Stimulated activated naive CD4-positive, alpha-beta T cell treated with Interleukin-2 at 50 U/mL for 16 hours (primary cell): Measurements from ENCODE around the gene POFUT2.
A peak's percentile ranks its signal among the peaks of the same experiment; 100 is the strongest.

ENCODE experiments used
- DNase-seq: peaks from one replicate; lab custom pipeline; 2025; lab: John Stamatoyannopoulos, UW

POFUT2 gene

GRCh38 chr21:45297869-45298268 is 10.2 kb upstream of the POFUT2 start:
- DNase-seq: no peak

- DNase-seq: no peak
These were observed 9.6 kb upstream of the POFUT2 start for GRCh38 chr21:45297329-45297728.

DNA sequence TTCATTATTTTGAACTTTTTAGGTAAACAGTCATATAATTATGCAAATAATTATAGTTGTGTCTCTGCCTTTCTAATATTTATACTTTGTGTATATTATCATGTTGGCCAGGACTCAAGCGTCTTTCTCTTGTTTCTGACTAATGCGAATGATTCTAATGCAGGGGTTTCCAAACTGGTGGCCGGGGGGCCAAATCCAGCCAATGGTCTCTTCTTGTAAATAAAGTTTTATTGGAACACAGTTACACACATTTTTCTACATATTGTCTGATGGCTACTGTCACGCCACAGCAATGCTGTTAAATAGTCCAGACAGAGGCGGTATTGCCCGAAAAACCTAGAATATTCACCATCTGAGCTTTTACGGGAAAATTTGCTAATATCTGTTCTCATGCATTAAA is 8.9 kb upstream of the POFUT2 start:
- DNase-seq: no peak

- DNase-seq: no peak
These were observed 8.1 kb upstream of the POFUT2 start for GRCh38 chr21:45295576-45296365.

- no peak for DNase-seq
These were observed 7.0 kb upstream of the POFUT2 start for GRCh38 chr21:45294509-45295291.

DNA sequence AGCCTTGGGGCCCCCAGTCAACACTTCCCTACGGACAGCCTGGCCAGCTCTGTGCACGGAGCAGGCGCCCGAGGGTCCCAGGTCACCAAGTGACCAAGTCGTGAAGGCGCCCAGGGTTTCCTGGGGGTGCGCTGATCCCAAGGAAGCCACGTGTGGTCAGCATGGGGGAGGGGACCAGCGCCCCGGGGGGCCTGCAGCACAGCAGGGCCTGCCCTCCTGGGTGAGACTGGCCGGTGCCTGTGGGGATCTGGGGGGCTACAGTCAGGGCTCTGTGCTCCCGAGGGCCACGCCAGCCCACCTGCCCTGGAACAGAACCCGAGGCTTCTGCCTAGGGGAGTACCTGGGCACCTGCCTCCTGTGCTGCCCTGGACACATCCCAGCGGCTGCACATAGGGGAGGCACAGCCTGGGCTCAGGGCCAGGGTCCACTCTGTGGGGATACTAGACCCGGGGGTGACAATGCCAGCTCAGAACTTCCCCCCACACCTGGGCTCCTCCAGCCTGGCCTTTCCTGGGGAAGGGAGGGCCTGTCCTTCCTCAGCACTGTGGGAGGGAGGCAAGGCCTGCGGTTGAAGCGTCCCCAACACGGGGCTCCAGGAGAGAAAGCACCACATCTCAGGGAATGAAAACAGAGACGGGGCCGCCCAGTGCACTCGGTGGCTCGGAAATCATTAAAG is 6.2 kb upstream of the POFUT2 start:
- no peak for DNase-seq

DNA sequence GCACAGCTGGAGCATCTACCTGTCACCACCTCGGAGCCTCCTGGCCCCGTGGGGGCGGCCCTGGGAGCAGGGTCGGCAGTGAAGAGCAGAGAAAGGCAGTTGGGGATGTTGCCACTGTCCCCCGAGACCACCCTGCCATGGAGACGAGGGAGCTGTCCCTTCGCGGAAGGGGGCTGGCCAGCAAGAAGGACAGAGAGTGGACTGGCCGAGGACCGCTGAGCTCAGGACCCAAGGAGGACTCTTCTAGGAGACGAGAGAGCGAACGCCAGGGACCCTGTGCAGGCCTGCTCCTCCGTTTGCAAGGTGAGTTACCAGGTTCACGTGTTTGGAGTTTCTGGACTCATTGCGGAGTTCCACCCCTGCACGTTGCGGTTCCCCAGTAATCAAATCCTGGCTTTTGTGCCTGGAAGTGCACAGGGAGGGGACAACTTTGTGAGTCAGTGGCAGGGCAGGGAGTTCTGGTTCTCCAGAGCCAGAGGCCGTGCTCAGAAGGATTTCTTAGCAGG is 5.6 kb upstream of the POFUT2 start:
- no peak for DNase-seq

- DNase-seq: peak; percentile 71
These were observed 4.9 kb upstream of the POFUT2 start for GRCh38 chr21:45292399-45293219.

DNA sequence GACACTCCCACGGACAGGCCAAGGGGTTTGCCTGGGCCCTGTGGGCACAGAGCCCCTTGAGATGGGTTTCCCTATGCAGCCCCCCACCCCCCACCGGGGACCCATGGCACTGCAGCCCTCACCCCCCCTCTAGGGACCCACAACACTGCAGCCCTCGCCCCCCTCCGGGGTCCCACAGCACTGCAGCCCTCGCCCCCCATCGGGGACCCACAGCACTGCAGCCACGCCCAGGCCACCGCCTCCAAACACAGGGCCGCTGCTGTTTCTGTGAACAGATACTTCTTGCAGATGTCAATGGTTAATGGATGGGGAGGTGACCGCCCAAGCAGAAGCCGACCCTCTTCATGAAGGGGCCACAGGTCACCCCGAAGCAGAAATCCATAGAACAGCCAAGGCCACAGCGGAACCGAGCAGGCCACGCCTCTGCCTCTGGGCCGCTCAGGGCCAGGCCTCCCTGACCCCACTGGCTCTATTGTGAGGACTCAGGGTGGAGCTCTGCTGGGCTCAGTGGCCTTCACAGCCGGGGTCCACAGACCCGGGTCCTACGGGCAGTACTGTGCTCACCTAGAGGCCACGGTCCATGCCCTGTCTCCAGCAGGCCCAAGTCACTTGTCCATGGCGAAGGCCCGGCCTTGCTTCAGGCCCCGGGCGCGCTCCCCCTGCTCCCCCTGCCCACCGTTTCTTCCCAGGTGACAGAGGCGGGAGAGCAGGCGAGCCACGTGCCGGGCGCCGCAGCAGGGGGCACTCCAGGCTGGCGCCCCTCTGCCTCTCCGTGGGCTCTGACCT is 4.1 kb upstream of the POFUT2 start:
- DNase-seq: no peak

- no peak for DNase-seq
These were observed 3.4 kb upstream of the POFUT2 start for GRCh38 chr21:45290948-45291612.

GRCh38 chr21:45289655-45290515 is 2.2 kb upstream of the POFUT2 start:
- no peak for DNase-seq

GRCh38 chr21:45289134-45289533 is 1.4 kb upstream of the POFUT2 start:
- no peak for DNase-seq

DNA sequence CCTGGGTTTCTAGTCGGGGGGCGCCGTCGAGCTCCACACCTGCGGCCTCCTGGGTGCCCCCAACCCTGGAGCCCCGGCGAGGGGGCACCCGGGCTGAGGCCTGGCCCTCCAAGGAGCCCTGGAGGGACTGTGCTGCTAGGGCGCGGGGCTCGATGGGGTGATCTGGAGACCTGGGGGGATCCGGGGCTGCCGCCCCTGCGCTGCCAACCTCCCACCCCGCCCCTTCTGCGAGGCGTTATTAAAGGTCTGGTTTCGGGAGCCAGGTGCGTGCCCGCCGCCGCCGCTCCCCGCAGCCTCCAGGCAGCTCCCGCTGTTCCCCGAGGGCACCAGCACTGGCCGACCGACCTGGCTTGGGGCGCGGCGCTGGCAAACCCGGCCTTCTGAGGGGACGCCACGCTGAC is 746 bp upstream of the POFUT2 start:
- no peak for DNase-seq

DNA sequence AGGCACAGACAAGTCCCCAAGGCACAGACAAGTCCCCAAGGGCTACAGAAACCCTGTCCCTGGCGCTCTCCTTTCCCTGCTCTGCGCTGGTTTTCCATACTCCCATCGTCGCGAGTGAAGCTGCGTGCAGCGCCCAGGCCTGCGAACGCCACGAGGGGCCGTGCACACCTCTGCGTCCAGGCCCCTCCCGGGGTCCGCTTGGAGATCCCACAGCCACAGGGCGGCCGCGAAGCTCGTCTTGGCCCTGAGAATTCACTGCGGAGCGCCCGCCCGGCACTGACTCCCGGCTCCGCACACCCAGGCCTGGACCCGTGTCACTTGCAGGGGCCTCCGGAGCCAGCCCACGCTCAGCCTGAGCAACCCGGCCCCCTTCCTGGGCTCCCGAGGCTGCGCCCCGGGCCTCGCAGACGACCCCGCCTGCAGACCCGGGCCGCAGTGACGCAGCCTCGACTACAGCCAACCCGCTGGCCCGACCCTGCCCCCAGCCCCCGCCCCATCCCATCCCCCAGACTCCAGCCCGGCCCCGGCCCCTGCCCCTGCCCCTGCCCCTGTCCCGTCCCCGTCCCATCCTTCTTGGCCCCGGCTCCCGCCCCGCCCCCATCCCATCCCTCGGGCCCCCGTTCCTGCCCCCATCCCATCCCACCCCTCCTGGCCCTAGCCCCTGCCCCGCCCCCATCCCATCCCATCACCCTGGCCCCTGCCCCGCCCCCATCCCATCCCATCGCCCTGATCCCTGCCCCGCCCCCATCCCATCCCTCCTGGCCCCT is 841 bp downstream of the POFUT2 start:
- no peak for DNase-seq

DNA sequence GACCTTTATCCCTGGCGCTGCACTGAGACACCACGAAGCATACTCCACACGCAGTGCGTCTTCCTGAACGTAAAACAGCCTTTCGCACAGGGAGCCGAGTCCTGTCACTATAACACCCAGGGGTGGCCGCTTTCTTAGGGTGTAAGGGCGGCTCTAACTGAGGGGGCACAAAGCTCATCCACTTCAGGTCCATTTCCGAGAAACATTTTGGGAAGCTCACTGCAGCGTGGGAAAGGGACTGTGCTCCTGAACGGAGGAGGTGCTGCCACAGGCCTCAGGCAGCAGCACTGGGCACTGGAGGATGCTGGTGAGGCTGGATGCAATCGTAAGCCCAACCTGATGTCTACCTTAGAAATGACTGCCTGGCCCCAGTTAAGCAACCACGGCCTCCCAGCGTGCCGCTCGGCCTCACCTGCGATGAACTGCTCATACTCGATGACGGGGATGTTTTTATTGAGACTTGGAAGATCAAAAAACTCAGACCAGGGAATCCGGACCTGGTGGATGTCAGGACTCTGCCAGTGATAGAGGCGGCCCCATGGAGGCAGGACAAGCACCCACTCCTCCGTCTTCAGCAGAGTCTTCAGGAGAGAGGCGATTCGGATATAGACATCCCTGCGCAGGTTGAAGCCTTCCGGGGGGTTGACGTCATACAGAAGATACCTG is 2.3 kb downstream of the POFUT2 start:
- no peak for DNase-seq

GRCh38 chr21:45284456-45284741 is 3.3 kb downstream of the POFUT2 start:
- no peak for DNase-seq

DNA sequence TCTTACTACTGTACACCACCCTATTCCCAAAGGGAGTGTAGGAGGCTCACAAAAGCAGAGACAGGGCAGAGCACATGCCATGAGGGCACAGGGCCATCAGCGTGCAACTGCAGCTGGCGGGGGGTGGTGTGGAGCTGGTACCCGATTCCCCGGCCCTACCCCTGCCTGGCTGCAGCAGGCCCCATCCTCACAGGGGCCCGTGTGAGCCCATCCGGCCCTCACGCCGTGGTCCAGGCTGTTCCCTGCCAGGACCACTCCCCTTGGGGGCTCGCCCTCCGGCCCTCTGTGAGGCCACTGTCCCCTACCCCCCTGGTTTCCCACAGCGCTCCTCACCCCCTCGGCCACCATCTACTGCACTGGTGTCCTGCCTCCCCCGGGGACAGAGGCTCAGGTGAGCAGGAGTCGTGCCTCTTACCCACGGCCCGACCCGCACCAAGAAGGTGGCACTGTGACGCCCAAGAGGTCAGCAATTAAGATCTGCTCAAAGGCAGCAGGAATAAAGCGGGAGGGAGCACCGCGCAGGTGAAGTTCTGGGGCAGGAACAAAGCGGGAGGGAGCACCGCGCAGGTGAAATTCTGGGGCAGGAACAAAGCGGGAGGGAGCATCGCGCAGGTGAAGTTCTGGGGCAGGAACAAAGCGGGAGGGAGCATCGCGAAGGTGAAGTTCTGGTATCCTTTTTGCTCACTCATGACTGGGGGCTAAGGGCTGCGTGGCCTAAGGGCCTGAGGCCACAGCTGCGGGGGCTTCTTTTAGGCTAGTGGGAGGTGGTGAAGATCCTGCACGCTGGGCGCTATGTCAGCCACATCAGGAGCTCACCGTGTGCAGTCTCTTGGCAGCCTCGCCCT is 3.9 kb downstream of the POFUT2 start:
- no peak for DNase-seq
